Measurements from ENCODE around the gene NTRK1. TPM values are rescaled to one million over a fixed set of nuclear protein-coding genes. Genes with fewer than 3 reads are reported as not detected.

NTRK1 gene
- total RNA-seq, 1 donor from 2014 or later, result 1.0 TPM

DNA sequence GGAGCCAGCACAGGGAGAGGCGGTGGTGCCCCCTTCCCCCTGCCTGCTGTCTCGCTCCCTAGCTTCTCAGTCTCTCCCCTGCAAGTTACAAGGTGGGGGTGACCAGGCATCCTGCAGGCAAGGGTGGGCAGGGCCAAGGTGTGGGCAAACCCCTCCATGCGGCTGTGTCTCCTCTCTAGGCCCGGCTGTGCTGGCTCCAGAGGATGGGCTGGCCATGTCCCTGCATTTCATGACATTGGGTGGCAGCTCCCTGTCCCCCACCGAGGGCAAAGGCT is 14.6 kb downstream of the NTRK1 start:
- Histone ChIP-seq H3K36me3 (no peaks in the 10 kb centered on the region), H3K4me1 (no peaks in the 10 kb centered on the region), H3K4me3 (no peak overlapping the region), H3K27me3 (ENCODE audit: low read depth) (peaks cover 62% of the 10 kb centered on the region), H3K9me3 (replicated peaks) (no peaks in the 10 kb centered on the region), H3K27ac (replicated peaks) (no peak overlapping the region)
- intact Hi-C loops (cut with micrococcal nuclease), result no loop called here
- DNase-seq, result no peak
- TF ChIP-seq, protein P1, sequence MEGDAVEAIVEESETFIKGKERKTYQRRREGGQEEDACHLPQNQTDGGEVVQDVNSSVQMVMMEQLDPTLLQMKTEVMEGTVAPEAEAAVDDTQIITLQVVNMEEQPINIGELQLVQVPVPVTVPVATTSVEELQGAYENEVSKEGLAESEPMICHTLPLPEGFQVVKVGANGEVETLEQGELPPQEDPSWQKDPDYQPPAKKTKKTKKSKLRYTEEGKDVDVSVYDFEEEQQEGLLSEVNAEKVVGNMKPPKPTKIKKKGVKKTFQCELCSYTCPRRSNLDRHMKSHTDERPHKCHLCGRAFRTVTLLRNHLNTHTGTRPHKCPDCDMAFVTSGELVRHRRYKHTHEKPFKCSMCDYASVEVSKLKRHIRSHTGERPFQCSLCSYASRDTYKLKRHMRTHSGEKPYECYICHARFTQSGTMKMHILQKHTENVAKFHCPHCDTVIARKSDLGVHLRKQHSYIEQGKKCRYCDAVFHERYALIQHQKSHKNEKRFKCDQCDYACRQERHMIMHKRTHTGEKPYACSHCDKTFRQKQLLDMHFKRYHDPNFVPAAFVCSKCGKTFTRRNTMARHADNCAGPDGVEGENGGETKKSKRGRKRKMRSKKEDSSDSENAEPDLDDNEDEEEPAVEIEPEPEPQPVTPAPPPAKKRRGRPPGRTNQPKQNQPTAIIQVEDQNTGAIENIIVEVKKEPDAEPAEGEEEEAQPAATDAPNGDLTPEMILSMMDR (IDR thresholded peaks at IDR 0.05; ENCODE audit: borderline replicate concordance), result no peak

DNA sequence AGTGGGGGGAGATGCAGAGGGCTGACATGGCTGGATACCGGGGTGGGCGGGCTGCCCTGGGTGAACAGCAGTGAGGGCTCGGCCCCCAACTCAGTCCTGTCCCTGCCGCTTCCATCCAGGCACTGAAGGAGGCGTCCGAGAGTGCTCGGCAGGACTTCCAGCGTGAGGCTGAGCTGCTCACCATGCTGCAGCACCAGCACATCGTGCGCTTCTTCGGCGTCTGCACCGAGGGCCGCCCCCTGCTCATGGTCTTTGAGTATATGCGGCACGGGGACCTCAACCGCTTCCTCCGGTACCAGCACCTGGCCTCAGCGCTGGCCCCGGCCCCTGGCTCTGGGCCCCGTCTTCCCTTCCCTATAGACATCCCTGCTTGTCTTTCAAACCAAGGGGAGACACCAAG is 15.6 kb downstream of the NTRK1 start:
- DNase-seq, result no peak
- no peaks in the 10 kb centered on the region for H3K9me3 ChIP-seq (replicated peaks)
- no peak overlapping the region for H3K4me3 ChIP-seq
- no peaks in the 10 kb centered on the region for H3K36me3 ChIP-seq
- no peak overlapping the region for H3K27ac ChIP-seq (replicated peaks)
- peaks cover 72% of the 10 kb centered on the region for H3K27me3 ChIP-seq (ENCODE audit: low read depth)
- intact Hi-C loops (cut with micrococcal nuclease), result no loop called here
- TF ChIP-seq, protein P1 (IDR thresholded peaks at IDR 0.05; ENCODE audit: borderline replicate concordance), result no peak
- H3K4me1 ChIP-seq, result no peaks in the 10 kb centered on the region

DNA sequence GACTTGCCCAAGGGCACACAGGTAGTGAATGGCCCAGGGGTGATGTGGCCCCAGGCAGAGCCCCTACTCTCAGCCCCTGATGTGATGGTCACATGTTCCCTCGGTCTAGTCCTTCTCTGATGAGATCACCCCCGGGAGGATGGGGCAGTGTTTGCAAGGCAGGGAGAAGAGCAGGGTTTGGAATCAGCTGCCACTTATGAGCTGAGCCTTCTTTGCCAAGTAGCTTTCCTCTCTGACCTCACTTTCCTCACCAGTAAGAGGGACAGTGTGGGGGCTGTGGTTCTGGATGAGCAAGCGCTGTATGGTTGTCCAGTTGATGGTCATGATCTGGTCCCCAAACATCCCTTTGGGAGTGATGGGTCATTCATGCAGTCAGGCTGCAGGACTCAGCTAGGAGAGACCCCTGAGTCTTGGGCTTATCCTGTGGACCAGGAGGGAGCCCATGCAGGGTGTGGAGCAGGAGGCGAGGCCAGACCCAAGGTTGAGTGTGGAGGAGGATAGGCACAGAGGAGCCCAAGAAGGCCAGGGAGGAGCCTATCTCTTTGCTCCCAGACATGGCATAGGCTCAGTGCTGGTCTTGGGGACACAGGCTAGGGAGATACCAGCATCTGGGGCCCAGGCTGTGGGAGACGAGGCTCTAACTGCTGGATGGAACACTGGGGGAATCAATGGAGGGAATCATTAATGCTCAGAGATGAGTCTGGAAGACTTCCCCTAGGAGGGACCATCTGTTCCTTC is 16.9 kb downstream of the NTRK1 start:
- Histone ChIP-seq H3K9me3 (replicated peaks) (no peaks in the 10 kb centered on the region), H3K27ac (replicated peaks) (no peak overlapping the region), H3K36me3 (no peaks in the 10 kb centered on the region), H3K27me3 (ENCODE audit: low read depth) (peaks cover 86% of the 10 kb centered on the region), H3K4me1 (no peaks in the 10 kb centered on the region), H3K4me3 (no peak overlapping the region)
- intact Hi-C loops (cut with micrococcal nuclease), result no loop called here
- no peak for DNase-seq
- TF ChIP-seq, protein P1 (IDR thresholded peaks at IDR 0.05; ENCODE audit: borderline replicate concordance), result no peak

DNA sequence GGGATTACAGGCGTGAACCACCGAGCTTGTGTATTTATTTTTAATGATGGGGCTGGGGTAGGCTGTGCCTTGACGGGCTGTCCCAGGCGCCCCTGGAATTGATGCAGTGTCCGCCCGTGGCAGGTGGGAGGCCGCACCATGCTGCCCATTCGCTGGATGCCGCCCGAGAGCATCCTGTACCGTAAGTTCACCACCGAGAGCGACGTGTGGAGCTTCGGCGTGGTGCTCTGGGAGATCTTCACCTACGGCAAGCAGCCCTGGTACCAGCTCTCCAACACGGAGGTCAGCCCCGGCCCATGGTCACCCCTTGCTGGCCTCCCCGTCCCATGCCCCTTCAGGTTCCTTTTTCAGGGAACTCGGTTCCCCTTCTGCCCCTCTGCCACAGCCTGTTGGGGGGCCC is 19.2 kb downstream of the NTRK1 start:
- TF ChIP-seq, protein P1 (IDR thresholded peaks at IDR 0.05; ENCODE audit: borderline replicate concordance), result no peak
- H3K4me3 ChIP-seq, result no peak overlapping the region
- no peak overlapping the region for H3K27ac ChIP-seq (replicated peaks)
- no peaks in the 10 kb centered on the region for H3K9me3 ChIP-seq (replicated peaks)
- no peak for DNase-seq
- intact Hi-C loops (cut with micrococcal nuclease), result no loop called here
- H3K36me3 ChIP-seq, result no peaks in the 10 kb centered on the region
- H3K27me3 ChIP-seq (ENCODE audit: low read depth), result peaks cover 90% of the 10 kb centered on the region
- H3K4me1 ChIP-seq, result no peaks in the 10 kb centered on the region

DNA sequence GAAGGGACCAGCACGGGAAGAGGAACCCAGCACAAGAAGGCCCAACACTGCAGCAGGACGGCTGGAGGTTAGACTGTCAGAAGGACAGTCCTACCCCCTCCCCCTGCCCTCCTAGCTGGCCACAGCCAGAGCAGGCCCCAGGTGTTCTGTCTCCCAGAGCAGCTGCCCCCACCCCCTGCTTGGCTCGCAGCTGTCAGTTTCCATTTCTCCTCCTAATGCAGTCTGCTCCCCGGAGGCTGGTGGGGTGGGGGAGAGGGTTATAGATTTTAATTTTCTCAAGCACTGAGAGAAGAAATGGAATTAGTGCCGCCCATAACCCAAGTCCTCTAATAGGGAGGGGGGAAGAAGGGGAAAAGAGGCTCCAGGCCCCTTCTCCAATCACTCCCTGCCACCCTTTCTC is 19.8 kb downstream of the NTRK1 start:
- Histone ChIP-seq H3K9me3 (replicated peaks) (no peaks in the 10 kb centered on the region), H3K27ac (replicated peaks) (no peak overlapping the region), H3K27me3 (ENCODE audit: low read depth) (peaks cover 89% of the 10 kb centered on the region), H3K4me1 (no peaks in the 10 kb centered on the region), H3K4me3 (no peak overlapping the region), H3K36me3 (no peaks in the 10 kb centered on the region)
- DNase-seq, result no peak
- TF ChIP-seq, protein P1 (IDR thresholded peaks at IDR 0.05; ENCODE audit: borderline replicate concordance), result no peak
- intact Hi-C loops (cut with micrococcal nuclease), result no loop called here

All from left ventricle myocardium inferior (tissue), 1 donor.